HG03442 (cell line): ENCODE data around the gene SLC35E3.
"Not testable (repeated sequence)": the region's sequence is repeated elsewhere in the genome, so short reads cannot be mapped to it uniquely, and the experiment has no call there.

ENCODE experiments used
- ATAC-seq: cut with Tn5 transposase; IDR thresholded peaks from one replicate; pipeline ENCODE4 v1.9.1; 2021; ENCODE audit warnings: mild to moderate bottlenecking, moderate library complexity; ENCODE audit not compliant: unreplicated experiment

SLC35E3 gene

GRCh38 chr12:68811573-68811972 lies 65.6 kb downstream of the SLC35E3 start:
- not testable (repeated sequence) for ATAC-seq

GRCh38 chr12:68812553-68813241 lies 66.7 kb downstream of the SLC35E3 start:
- no peak for ATAC-seq

- ATAC-seq, result no peak
Measured at GRCh38 chr12:68813242-68813593, 67.2 kb downstream of the SLC35E3 start.

GRCh38 chr12:68814490-68815231 lies 68.7 kb downstream of the SLC35E3 start:
- ATAC-seq, result no peak

- no peak for ATAC-seq
Measured at GRCh38 chr12:68815232-68815927, 69.4 kb downstream of the SLC35E3 start.

GRCh38 chr12:68815928-68816800 lies 70.2 kb downstream of the SLC35E3 start:
- ATAC-seq, result no peak

- ATAC-seq, result not testable (repeated sequence)
Measured at GRCh38 chr12:68819481-68819880, 73.5 kb downstream of the SLC35E3 start.

GRCh38 chr12:68821357-68822188 lies 75.6 kb downstream of the SLC35E3 start:
- no peak for ATAC-seq

- ATAC-seq, result no peak
Measured at GRCh38 chr12:68823696-68824095, 77.7 kb downstream of the SLC35E3 start.

GRCh38 chr12:68824131-68824530 lies 78.2 kb downstream of the SLC35E3 start:
- no peak for ATAC-seq

GRCh38 chr12:68824597-68825250 lies 78.7 kb downstream of the SLC35E3 start:
- ATAC-seq, result no peak

- ATAC-seq, result no peak
Measured at GRCh38 chr12:68825569-68826217, 79.7 kb downstream of the SLC35E3 start.

GRCh38 chr12:68827895-68828671 lies 82.1 kb downstream of the SLC35E3 start:
- no peak for ATAC-seq

GRCh38 chr12:68828672-68829068 lies 82.7 kb downstream of the SLC35E3 start:
- no peak for ATAC-seq
